HCEC 1CT (cell line): Measurements from ENCODE around the gene SLC35D1.

Experiments
- DNase-seq: peaks from one replicate; pipeline ENCODE4 v3.0.0-alpha.2; 2017

SLC35D1 gene

DNA sequence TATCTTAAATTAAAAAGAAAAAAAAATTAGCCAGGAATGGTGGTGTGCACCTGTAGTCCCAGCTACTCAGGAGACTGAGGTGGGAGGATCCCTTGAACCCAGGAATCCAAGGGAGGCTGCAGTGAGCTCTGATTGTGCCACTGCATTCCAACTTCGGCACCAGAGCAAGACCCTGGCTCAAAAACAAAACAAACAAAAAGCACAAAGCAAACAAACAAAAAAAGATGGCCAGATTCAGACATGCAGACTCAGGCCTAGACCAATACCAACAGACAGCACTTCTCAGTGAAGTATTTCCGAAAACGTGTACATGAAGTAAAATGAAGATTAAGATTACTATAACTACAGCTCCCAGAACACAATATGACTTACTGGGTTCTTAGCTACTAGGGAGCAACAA is 10.6 kb downstream of the SLC35D1 start:
- DNase-seq, result no peak

DNA sequence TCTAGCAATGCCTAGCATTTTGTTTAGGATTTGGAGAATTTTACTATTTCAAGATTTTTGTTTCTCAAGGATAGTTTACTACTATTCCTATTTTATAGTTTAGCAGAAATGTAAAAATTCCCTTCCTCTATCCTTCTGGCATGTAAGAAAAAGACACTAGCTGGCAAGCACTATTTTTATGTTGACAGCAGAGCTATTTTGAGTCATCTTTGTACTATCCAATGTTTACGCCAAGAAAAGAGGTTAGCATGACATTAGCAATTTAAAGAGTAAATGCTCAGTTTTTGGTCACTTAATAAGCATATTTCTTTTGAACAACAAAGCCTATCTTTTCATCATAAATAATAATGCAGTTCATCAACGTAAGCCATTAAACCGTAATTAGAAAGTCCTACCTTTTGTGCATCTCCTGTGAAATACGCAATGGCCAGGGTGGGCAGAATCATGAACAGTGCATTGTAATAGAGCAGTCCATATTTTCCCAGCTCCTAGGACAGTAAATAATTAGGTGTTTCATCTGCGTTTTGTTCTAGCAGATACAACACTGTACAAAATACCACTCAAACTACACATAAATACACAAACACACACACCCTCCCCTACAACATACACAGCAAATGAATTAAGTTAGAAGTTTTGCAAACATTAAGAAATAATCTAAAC is 12.0 kb downstream of the SLC35D1 start:
- DNase-seq, result peak; percentile 65

DNA sequence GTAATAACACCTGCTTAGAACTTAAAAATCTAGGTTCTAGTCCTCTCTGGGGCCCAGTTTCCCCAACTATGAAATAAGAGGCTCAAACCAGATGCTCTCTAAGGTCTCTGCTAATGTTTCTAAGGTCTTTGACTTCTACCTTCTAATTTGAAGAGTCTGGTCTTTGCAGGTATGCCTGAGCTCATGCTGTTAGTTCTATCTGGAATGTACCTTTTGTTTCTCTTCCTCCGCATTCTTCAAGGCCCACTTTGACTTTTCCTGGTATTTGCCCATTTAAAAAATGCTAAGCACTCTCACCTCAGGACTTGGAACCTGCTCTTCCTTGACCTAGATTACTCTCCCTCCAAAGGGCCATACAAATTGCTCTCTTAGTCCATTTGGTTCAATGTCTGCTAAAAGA is 13.5 kb downstream of the SLC35D1 start:
- no peak for DNase-seq

DNA sequence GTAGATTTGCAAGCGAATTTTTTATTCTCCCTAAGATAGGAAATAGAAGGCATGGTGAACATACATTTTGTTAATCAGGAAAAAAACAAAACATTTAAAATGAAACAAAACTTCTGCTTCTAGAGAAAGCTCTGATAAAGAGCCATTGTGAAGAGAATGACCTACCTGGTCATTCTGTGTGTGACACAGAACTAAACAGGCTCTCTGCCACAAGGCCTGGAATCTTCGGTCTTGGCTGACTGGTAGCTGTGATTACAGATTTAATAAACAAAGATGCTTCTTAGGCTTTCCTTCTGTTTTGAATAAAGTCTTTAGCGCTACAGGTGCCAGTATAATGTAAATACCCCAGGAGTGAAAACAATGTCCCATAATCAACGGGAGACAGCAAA is 22.1 kb downstream of the SLC35D1 start:
- DNase-seq, result no peak

DNA sequence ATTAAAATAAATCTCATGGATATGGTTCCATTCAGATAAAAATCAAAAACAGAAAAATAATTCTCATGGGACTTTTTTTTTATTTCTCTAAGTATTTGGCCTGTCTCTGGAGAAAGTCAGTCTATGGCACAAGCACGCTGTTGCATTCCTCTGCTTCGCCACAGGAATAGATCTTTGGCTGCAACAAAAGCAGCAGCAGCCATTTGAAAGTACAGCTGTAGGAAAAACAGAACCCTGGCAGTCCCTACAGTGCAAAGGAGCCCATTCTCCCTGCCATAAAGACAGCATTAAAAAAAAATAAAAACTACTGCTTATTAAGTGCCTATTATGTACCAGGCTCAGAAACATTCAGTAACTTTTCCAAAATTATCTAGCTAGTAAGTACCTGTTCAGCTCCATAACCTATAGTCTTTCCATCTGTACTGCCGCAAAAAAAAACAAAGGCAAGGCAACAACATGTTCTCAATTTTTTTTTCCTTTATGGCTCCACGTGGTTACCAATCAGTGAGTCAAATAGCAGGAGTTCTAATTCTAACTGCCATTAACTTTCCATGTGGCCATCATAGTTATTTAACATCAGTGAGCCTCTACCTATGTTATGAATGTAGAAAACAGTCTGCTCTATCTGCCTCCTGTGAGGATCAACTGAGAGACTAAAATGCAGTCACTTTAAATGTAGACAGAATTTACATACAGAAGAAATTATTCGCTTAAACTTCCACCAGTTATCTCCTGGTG is 22.7 kb downstream of the SLC35D1 start:
- DNase-seq, result no peak

DNA sequence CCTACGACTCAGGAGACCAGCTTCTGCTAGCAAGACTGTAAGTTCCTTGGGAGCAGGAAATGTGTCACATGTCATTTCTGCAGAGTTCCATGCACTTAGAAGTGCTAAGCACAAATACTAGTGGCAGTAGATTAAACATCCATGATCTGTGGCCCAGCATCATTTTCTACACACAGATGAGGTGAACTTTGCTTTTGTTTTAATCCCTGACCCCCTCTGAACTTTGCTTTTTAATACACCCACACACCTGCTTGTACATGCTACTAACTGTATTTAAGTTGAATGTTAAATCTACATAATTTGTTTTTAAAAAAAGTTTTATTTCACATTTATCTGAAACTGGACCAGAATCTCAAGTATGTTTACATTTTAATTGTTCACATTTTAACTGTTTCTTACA is 24.5 kb downstream of the SLC35D1 start:
- DNase-seq, result no peak

DNA sequence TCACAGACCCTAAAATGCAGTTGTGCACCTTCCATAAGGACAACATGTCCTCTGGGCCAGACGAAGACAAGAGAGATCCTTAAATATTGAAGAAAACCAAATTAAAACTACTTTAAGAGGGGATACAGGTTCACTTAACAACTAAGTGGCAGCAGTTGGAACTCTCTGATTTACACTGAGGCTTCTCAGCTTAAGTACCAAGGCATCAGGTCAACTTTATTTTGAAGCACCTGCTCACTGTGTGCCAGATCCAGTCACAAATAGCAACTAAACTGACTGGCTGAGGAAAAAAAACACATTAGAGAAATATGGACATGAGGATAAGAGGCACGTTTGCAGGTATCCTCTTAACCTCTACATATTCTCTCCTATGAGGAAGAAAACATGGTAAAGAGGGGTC is 33.2 kb downstream of the SLC35D1 start:
- DNase-seq, result no peak

DNA sequence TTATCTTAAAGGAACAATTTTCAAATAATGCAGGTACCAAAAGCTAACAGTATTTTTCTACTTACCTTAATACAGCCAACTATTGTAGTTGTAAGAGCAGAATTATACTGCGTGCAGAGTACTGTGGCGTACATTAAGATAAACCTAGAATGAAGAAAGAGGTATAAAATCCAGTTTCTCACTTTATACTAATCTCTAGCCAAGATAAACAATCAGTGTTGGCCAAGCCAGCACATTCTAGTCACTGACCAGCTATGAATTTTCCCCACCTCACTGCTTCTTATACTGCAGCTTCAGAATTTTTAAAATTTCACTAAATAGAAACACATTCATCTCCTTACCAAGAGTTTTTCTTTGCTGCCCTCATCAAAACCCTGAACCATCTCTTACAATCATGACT is 33.6 kb downstream of the SLC35D1 start:
- peak; percentile 26 for DNase-seq

DNA sequence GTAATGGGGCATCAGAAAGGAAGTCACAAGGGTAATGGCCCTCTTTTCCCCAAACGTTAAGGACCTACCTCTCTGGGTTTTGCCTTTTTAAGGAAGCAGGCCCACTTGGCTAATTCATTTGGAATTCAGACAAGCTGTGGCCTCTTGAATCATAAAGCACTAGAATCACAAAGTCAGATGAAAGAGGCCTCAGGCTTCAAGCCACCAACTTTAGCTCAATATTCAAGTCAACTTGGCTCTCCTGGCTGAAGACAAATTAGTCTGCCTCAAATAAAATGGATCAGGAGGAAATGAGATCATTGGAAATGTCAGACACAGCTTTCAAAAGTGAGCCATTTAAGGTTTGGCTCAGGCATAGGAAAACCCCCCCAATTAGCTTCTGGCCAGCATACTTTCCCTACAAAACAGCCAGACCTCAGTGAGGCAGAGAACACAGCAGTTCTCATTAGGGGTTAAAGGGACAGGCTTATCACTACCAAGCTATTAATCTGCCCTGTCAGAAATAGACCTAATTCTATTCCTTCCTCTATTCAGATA is 34.3 kb downstream of the SLC35D1 start:
- peak; percentile 81 for DNase-seq

DNA sequence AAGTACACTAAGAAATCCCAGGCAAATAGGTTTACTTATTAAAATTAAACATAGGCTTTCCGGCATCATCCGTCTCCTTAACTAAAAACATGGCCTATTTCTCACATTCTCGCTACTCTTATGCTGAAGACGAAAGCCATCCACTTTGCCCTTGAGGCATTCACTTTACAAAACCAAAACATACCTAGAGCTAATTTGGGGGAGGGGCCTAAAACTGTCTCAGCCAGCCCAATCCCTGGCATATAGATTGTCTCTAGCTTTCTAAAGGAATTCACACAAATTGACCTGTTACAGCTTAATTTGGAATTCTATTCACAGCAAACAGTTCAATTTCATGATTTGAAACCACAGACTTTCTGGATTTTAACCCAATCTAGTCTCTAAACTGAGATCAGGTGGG is 34.8 kb downstream of the SLC35D1 start:
- no peak for DNase-seq

DNA sequence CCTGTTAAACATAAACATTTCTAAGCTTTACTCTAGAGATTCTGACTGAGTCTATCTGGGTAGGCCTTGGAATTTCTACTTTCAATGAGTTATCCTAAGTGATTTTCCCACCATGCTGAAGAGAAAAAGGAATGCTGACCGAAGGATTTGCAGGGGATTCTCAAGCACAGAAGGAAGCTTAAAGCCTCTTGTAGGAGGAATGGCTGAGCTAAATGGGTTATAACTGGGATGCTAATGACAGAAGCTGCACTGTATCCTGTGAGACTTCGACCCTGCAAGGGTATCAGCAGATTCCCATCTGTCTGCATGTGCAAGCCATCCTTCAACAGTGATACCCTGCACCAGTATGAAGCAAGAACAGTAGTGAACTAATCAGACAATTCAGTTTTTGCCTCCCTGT is 35.4 kb downstream of the SLC35D1 start:
- DNase-seq, result no peak

DNA sequence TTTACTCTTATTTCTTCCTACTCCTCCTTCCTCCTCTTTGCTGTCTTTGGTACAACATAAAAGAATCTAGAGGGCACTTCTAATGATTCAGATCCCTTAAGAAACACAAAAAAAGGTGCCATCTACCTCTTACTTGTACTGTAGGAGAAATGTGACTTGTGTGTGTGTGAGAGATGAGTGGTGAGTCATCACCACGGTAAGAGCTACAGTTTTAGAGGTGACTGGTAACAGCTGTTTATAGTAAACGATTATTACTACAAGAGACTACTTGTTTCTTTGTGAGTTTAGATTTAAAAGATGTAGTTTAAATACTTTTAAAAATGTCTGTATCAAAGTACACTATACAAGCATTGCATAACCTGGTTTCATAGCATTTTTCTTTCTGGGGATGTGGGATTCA is 40.4 kb downstream of the SLC35D1 start:
- DNase-seq, result peak; percentile 81

DNA sequence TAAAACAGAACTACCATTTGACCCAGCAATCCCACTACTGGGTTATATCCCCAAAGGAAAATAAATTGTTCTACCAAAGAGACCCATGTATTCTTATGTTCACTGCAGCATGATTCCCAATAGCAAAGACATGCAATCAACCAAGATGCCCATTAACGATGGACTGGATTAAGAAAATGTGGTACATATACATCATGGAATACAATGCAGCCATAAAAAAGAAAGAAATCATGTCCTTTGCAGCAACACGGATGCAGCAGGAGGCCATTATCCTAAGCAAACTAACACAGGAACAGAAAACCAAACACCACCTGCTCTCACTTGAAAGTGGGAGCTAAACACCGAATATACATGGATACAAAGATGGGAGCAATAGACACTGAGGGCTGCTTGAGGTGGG is 44.2 kb downstream of the SLC35D1 start:
- no peak for DNase-seq

DNA sequence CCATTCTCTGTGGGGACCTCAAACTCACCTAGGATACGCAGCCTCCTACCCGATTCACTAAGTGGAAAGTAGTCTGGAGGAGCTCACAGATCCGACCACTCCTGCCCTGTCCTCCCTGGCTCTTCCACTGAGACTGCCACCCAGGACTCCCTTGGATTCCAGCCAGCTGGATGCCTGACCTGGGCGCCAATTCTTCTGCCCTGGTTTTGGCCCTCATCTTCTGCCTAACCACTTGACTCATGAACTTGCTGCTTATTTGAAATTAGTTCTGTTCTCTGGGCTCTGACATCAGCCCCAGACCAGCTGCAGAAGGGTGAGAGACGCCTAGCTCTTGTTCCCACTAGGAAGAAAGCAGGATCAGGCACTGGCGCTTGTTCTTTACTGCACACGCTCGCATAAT is 48.9 kb downstream of the SLC35D1 start:
- no peak for DNase-seq

DNA sequence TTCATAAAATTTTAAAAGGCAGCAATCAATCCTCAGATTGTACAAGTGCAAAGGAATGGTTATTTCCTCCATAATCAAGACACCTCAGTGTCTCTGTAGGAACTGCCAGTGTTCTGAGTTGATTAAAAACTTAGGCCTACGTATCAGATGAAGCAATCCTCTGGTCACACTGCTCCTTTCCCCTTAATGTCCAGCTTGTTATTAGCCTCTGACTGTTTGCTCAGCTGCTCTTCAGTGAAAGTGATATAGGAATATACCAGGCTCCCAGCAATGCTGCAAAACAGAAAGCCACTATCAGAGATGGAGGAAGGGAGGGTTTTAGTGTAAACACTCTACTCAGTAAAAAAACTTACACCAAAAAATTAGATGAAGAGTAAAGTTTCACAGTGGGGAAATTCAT is 49.8 kb downstream of the SLC35D1 start:
- no peak for DNase-seq

DNA sequence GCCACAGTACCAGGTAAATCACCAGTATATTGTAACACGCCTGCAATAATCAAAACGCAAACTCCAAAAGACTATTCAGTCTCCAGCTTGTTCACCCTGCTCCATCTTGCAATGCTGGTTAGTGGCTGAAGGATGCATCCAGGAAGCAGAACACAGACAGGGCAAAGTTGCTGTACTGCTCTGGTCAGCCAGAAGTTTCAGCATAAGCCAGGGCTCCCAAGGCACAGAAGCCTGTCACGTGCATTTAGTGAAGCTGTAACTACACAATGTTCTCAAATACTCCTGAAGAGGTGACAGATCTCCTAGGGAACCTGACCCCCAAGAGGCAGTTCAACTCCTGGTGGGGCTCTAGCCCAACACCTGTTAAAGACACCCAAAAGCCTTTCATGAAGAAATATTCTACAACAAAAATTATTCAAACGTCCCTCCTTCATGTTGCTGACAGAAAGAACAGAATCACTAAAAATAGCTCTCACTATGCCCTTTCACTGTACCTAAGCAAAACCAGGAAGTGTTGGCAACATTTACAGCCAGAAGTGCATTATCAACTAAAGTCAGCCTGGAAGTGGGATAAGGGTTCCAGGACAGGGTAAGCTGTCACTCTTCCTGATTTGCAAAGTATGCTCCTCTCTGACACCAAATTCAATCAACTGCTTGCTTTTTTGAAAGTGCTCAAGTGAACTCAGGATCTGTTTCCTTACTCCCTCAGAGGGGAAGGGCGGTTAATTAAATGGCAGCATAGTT is 52.1 kb downstream of the SLC35D1 start:
- DNase-seq, result no peak

DNA sequence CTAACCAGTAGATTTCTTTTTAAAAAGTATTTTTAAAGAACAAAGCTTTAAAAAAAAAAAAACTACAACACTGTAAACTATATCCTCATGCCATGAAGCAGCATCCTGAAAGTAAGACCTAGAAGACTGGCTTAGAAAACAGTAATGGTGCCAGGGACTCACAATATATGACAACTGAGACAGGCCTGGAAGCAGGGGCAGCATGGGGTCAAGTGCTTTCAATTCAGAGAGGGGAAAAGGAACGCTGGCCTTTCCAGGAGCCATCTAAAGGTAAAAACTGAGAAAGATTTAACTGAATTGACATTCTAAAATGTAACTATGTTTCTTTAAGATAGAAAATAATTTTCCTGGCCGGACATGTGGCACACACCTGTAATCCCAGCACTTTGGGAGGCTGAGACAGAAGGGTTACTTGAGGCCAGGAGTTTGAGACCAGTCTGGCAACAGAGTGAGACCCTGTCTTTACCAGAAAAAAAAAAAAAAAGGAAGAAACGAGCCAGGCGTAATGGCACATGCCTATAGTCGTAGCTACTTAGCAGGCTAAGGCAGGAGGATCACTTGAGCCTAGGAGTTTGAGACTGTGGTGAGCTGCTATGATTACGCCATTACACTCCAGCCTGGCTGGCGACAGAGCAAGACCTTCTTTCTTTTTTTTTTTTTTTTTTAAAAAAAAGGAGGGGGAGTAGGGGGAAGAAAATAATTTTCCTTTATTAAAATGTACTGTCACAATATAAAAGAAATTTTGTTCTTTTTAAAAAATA is 54.1 kb downstream of the SLC35D1 start:
- no peak for DNase-seq

DNA sequence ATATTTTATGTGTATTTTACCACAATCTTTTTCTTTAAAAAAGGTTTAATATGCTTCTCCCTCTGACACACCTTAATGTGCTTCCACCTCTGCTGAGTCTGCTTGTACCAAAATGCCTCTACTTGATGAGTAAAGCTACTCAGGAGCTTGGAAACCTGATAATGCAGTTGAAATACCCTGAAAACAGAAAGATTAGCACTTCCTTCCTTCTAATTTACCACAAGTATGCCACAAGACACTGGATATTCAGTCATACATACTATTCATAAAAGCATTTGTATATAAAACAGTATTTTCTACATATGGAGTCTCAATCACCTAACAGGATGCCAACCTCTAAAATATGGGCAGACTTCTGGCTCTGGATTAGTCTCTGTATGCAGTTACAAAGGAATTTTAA is 55.0 kb downstream of the SLC35D1 start:
- DNase-seq, result no peak

DNA sequence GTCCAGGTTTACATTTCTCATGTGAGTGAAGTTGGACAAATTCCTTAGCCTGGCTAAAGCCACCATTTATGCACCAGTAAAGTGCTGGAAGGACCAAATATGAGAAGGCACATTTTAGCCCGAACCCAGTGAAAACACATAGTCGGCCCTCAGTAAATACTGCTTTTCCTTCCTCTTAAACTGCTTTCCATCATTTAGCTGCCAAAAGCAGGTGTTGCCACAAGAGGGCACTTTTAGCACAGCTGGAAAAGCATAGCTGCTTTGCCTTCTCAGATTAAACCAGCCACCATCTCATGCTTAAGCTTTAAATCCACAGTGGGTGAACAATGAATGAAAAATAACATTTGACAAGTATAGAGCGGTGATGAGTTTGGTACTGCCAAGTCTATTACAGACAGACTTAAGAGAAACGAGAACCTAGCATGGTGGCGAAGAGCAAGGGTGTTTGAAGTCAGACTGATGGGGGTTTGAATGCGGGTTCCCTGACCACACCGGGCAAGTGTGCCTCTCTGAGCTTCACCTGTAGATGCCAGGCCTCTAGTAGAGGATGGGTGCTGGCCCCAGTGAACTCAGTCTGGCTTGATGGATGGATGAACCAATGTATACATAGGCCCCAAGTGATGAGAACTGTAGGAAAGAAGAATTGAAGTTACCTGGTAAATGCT is 57.8 kb downstream of the SLC35D1 start:
- peak; percentile 54 for DNase-seq

DNA sequence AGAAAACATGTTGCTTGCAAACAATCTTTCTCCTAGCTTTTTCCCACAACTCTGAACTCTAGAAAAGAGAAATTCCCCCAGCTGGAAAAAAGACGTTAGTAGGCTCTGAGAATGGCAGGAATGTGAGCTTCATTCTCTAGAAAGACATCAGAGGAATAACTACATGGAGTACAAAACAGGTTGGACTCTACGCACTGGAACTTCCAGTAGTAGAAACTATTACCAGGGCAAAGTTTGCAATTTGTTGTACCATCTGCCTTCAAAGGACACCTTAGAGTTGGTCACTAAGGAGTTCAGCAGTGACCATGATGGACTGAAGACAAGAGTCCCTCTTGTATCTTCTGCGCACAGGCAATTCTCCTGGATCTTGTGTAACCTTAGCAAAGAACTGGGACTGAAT is 60.9 kb downstream of the SLC35D1 start:
- DNase-seq, result no peak

DNA sequence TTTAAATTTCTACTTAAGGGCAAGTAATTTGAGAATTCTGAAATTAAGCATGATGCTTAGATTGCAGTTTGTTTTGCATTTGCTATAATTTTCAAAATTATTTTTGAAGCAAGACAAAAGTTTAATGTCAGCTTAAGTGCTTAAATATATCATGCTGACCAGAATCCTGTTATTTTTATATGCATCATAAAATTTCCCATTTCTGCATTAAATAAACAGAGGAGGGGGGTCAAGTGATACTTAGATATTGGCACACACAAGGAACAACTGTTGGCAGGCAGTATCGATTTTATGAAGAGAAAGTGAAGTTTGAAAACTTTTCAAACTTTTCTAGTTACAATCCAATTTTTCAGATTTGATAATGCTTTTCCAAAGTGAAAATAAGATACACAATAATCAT is 68.1 kb downstream of the SLC35D1 start:
- DNase-seq, result no peak

DNA sequence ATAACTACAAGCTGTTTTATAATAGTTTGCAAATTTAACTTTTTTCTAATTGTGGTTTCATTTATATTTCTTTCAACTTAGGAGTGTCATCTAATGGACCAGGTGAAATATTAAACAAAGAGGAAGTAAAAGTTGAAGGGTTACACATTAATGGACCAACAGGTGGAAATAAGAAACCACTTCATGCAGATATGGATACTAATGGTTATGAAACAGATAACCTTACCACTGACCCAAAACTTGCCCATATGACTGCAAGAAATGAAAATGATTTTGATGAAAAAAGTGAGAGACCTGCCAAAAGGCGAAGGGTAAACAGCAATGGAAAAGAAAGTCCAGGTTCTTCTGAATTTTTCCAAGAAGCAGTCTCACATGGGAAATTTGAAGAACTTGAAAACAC is 69.5 kb downstream of the SLC35D1 start:
- DNase-seq, result no peak
